Measurements from ENCODE around the gene MROH7.

MROH7 gene

DNA sequence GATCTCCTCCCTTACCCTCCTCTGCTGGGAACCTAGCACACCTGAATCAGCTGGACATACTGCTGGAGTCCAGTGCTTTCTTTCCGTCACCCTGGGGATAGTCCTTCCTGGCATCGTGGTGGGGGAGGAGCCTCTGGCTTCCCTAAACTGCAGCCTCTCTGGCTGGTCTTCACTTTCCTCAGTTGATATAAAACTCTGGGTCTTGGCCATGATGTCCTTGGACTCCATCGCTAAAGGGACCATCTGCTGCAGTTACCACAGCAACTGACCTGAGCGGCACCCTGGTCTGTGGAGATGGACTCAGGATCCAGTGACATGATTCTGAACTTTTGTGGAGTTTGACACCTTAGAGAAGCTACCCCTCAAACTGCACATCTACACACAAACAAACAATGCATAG is 99.9 kb downstream of the MROH7 start:
- no peaks in the 10 kb centered on the region for H4K20me1 ChIP-seq (ENCODE audit: insufficient read depth, low read length, poor library complexity, severe bottlenecking)
- no peaks in the 10 kb centered on the region for H3K4me1 ChIP-seq (ENCODE audit: insufficient read depth, low read length, poor library complexity, severe bottlenecking)
- H3K9me2 ChIP-seq (replicated peaks; ENCODE audit: low read depth, low read length), result no peaks in the 10 kb centered on the region
- no peak overlapping the region for H3K4me3 ChIP-seq (ENCODE audit: low read length, poor library complexity, severe bottlenecking)
- no peaks in the 10 kb centered on the region for H3F3A ChIP-seq (ENCODE audit: low read depth)
- no peak overlapping the region for H3K4me2 ChIP-seq (ENCODE audit: low read depth, low read length, poor library complexity, severe bottlenecking)
- no peaks in the 10 kb centered on the region for H3K27me3 ChIP-seq (ENCODE audit: insufficient read depth, low read length, poor library complexity, severe bottlenecking)
- TF ChIP-seq EZH2phosphoT487 (IDR thresholded peaks at IDR 0.05; ENCODE audit: borderline replicate concordance), result no peak
- TF ChIP-seq, protein P1, sequence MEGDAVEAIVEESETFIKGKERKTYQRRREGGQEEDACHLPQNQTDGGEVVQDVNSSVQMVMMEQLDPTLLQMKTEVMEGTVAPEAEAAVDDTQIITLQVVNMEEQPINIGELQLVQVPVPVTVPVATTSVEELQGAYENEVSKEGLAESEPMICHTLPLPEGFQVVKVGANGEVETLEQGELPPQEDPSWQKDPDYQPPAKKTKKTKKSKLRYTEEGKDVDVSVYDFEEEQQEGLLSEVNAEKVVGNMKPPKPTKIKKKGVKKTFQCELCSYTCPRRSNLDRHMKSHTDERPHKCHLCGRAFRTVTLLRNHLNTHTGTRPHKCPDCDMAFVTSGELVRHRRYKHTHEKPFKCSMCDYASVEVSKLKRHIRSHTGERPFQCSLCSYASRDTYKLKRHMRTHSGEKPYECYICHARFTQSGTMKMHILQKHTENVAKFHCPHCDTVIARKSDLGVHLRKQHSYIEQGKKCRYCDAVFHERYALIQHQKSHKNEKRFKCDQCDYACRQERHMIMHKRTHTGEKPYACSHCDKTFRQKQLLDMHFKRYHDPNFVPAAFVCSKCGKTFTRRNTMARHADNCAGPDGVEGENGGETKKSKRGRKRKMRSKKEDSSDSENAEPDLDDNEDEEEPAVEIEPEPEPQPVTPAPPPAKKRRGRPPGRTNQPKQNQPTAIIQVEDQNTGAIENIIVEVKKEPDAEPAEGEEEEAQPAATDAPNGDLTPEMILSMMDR (conservative IDR thresholded peaks at IDR 0.05; ENCODE audit: low read length), result no peak
- H3K79me2 ChIP-seq (ENCODE audit: insufficient read depth, low read length), result no peaks in the 10 kb centered on the region
- no peak overlapping the region for H2AFZ ChIP-seq (ENCODE audit: low read length)
- no peaks in the 10 kb centered on the region for H3K9me3 ChIP-seq (ENCODE audit: insufficient read depth, low read depth, low read length)
- no peak overlapping the region for H3K9ac ChIP-seq (ENCODE audit: low read depth, low read length, poor library complexity, severe bottlenecking)
- H3K36me3 ChIP-seq (ENCODE audit: insufficient read depth, low read length), result peaks cover 68% of the 10 kb centered on the region; the same call in 1 of the 2 replicates

DNA sequence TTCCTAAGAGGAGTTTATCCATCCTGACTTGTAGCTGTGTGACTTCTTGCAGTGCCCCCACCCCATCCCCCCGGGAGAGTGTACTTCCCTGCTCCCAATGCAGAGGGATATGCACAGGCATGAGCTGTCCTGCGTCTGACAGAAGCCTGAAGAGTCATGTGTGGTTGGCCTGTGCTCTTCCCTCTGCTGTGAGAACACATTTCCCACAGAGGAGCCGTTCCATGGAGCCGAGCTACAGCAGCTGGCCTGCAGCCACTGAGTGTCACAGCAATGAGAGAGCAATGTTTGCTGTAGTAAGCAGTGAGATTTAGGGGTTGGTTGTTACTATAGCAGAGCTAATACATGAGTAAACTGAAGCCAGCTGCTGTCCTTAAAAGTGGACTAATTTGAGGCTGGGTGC is 100.7 kb downstream of the MROH7 start:
- Histone ChIP-seq H3K36me3 (ENCODE audit: insufficient read depth, low read length) (peaks cover 61% of the 10 kb centered on the region; the same call in 1 of the 2 replicates), H3K79me2 (ENCODE audit: insufficient read depth, low read length) (no peaks in the 10 kb centered on the region), H3K4me2 (ENCODE audit: low read depth, low read length, poor library complexity, severe bottlenecking) (no peak overlapping the region), H3K9ac (ENCODE audit: low read depth, low read length, poor library complexity, severe bottlenecking) (no peak overlapping the region), H3F3A (ENCODE audit: low read depth) (no peaks in the 10 kb centered on the region), H4K20me1 (ENCODE audit: insufficient read depth, low read length, poor library complexity, severe bottlenecking) (no peaks in the 10 kb centered on the region), H2AFZ (ENCODE audit: low read length) (no peak overlapping the region), H3K9me2 (replicated peaks; ENCODE audit: low read depth, low read length) (no peaks in the 10 kb centered on the region), H3K4me3 (ENCODE audit: low read length, poor library complexity, severe bottlenecking) (no peak overlapping the region), H3K27me3 (ENCODE audit: insufficient read depth, low read length, poor library complexity, severe bottlenecking) (no peaks in the 10 kb centered on the region), H3K4me1 (ENCODE audit: insufficient read depth, low read length, poor library complexity, severe bottlenecking) (no peaks in the 10 kb centered on the region), H3K9me3 (ENCODE audit: insufficient read depth, low read depth, low read length) (no peaks in the 10 kb centered on the region)
- TF ChIP-seq, protein P1 (conservative IDR thresholded peaks at IDR 0.05; ENCODE audit: low read length), result no peak
- TF ChIP-seq EZH2phosphoT487 (IDR thresholded peaks at IDR 0.05; ENCODE audit: borderline replicate concordance), result no peak

DNA sequence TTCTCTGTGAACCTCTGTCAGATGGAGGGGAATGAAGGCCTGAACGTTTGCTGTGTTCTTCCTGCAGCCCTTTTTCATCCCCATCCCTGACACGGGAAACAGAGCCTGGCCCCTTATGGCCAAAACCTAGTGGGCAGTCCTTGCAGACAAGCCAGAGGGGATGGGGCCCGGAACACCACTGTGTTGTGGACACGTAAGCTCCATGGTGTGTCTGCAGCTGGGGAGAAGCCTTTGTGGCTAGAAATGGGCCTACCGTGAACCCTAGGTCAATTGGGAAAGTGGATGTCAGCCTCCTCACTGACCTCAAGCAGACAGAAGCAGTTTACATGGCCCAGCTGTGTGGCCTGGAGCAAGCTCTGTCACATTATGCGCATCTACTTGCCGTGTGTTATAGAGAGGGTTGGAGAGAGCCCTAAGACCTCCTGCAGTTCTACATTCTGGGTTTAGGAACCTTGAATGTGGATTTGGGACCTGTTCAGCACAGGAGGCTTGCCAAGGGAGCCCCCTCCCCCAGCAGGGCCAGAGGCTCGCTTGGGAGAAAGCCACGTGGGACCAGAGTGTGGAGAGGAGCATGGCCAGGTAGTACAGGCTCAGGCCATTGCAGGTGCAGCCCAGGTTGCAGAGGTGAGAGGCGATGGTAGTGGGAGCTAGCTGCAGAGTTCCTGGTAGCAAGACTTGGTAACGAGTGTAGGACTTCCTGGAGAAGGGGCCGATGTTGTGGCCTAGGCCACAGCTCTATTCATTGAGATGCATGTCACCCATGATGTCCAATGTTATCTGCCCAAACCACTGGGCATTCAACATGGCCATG is 102.0 kb downstream of the MROH7 start:
- Histone ChIP-seq H3K36me3 (ENCODE audit: insufficient read depth, low read length) (peaks cover 50% of the 10 kb centered on the region; the same call in 1 of the 2 replicates), H3K4me2 (ENCODE audit: low read depth, low read length, poor library complexity, severe bottlenecking) (no peak overlapping the region)

More for the DNA sequence above, 102.0 kb downstream of the MROH7 start:
- Histone ChIP-seq H3K9me3 (ENCODE audit: insufficient read depth, low read depth, low read length) (no peaks in the 10 kb centered on the region), H3K27me3 (ENCODE audit: insufficient read depth, low read length, poor library complexity, severe bottlenecking) (no peaks in the 10 kb centered on the region), H3F3A (ENCODE audit: low read depth) (no peaks in the 10 kb centered on the region), H4K20me1 (ENCODE audit: insufficient read depth, low read length, poor library complexity, severe bottlenecking) (no peaks in the 10 kb centered on the region), H3K4me3 (ENCODE audit: low read length, poor library complexity, severe bottlenecking) (no peak overlapping the region), H3K9me2 (replicated peaks; ENCODE audit: low read depth, low read length) (no peaks in the 10 kb centered on the region), H3K4me1 (ENCODE audit: insufficient read depth, low read length, poor library complexity, severe bottlenecking) (no peaks in the 10 kb centered on the region), H3K79me2 (ENCODE audit: insufficient read depth, low read length) (no peaks in the 10 kb centered on the region), H2AFZ (ENCODE audit: low read length) (no peak overlapping the region), H3K9ac (ENCODE audit: low read depth, low read length, poor library complexity, severe bottlenecking) (no peak overlapping the region)
- TF ChIP-seq, protein P1 (conservative IDR thresholded peaks at IDR 0.05; ENCODE audit: low read length), result no peak
- TF ChIP-seq EZH2phosphoT487 (IDR thresholded peaks at IDR 0.05; ENCODE audit: borderline replicate concordance), result no peak
